GM10266 (cell line): ENCODE measurements around the gene SEMA3D.

Experiments used
- DNase-seq: peaks from one replicate; pipeline ENCODE4 v3.0.0; 2012; ENCODE audit errors: extremely low spot score
- TF ChIP-seq, protein P1 (sequence below): IDR thresholded peaks from 2 replicates; pipeline ENCODE4 v1.5.1; 2012; ENCODE audit warnings: mild to moderate bottlenecking, low read depth; ENCODE audit not compliant: control insufficient read depth, insufficient read depth; ENCODE audit errors: missing control alignments

Gene SEMA3D

DNA sequence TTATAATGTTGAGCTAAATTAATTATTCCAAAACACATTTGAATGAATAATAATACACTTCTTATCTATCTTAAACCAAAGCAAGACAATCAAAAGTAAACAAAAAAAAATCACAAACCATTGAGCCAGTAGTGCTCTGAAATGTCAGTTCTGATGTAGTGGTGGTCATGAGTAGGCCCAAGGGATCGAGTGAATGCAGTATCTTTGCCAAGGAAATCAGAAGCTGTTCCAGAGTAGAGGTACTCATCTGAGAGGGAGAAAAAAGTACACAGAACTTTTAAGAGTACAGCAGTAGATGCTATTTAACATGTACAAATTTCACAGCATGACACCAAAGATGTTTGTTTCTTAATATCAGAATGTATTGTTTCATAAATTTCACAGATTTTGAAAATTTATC, 121.5 kb downstream of the SEMA3D start:
- no peak for DNase-seq
- TF ChIP-seq, protein P1, sequence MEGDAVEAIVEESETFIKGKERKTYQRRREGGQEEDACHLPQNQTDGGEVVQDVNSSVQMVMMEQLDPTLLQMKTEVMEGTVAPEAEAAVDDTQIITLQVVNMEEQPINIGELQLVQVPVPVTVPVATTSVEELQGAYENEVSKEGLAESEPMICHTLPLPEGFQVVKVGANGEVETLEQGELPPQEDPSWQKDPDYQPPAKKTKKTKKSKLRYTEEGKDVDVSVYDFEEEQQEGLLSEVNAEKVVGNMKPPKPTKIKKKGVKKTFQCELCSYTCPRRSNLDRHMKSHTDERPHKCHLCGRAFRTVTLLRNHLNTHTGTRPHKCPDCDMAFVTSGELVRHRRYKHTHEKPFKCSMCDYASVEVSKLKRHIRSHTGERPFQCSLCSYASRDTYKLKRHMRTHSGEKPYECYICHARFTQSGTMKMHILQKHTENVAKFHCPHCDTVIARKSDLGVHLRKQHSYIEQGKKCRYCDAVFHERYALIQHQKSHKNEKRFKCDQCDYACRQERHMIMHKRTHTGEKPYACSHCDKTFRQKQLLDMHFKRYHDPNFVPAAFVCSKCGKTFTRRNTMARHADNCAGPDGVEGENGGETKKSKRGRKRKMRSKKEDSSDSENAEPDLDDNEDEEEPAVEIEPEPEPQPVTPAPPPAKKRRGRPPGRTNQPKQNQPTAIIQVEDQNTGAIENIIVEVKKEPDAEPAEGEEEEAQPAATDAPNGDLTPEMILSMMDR: no peak

DNA sequence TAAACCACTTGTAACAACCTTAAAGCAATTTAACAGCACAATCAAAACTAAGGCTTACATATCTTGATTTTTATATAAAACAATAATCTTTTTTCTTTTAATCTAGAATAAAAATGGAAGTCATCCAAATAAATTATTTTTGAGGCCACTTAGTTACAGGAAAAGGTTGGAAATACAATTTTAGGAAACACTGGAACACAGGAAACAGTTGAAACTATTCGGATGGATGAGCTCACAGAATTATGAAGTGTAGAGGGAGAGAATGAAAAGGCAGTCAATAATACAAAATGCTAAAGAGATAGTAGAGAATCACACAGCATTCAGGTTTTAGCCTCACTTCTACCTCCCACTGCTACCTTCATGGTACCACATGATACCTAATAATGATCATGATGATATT, 124.2 kb downstream of the SEMA3D start:
- DNase-seq: no peak
- TF ChIP-seq, protein P1: no peak

DNA sequence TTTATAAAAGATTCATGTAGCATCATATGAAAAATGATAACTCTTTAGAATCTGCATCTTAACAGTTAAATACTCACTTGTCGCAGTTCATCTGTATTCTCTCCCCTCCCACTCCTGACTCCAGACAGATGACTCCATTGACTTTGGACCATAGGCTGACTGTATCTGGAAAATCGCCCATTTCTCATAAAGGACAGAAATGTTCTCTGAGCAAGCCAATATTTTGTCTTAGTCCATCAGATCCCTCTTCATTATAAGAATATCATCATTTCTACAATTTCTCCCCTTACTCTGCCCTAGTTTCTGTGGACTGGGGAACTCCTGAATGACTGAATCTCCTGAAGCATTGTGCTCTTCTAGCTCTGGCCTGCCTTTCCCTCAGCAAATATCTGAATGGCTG, 125.4 kb downstream of the SEMA3D start:
- TF ChIP-seq, protein P1: no peak

DNA sequence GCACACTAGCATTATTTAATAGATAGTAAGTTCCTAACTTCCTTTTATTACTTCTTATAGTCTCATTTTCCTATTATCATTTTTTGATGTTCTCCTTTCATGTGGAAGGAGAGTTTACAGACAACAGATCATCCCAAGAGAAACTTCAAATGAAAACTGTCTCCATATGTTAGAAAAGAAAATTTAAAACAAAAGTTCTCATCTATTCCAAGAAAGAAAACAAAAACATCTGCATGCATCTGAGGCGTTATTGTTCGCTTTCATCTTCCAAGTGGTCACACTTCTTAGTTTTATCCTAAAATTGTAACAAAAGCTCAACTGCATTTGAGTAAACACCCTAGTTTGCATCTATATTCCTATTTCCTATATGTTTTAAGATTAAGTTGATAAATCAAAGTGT, 126.2 kb downstream of the SEMA3D start:
- no peak for DNase-seq
- TF ChIP-seq, protein P1: no peak

More for the DNA sequence above, 125.4 kb downstream of the SEMA3D start:
- DNase-seq: no peak

DNA sequence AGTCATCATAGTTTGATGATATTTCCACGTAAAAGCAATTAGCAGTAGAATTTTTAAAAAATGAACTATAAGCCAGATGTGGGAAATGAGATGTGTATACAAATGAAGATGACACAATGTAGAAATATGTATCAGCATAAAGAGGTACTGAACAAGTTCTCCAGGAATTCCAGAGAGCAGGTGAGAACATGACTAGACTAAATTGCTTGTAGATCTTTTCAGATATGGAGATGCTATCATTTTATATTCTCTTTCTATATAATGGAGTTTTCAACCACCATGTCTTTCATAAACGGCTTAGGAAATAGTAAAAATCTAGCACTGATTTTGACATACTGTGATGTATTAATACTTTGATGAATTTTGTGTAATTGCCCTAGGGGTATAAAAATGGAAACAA, 130.9 kb downstream of the SEMA3D start:
- TF ChIP-seq, protein P1: no peak
- DNase-seq: no peak

DNA sequence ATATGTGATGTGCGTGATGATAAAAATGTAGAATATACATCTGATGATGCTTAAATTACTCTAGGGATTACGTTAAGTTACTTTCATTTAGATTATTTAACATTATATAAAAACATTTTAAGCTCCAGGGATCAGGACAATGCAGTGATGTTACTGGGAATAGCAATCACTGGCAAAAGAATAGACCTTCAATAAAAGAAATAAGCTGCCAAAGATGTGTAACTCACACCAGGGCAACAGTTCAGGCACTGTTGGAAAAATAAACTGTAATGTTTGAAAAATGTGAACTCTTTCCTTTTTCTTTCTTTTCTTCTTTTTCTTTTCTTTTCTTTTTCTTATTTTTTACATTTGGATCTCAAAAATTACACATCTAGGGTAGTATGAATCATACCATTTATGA, 131.7 kb downstream of the SEMA3D start:
- TF ChIP-seq, protein P1: no peak
- DNase-seq: no peak

DNA sequence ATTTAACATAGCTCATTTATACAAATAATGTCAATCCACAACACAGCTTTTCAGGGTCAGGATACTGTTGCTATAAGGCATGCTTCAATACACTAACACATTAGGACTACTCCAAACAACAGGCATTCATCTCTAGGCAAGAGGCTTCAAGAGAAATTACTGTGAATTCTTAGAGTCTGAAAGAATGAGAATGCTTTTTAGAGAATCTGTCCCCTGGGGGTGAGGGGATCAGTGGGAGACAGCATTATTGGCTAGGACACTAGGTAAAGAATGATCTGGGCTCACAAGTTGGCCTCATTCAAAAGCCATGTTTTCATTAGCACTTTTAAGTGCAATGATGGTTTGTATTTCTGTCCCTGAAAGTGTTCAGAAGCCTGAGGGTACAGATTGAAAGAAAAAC, 132.6 kb downstream of the SEMA3D start:
- DNase-seq: no peak
- TF ChIP-seq, protein P1: no peak
